ENCODE results near the gene PCSK5.

GRCh38 chr9:75947233-75947632, 56.8 kb downstream of the PCSK5 start:
- TF ChIP-seq POLR2A (IDR thresholded peaks at IDR 0.05; ENCODE audit: low read depth) (no peak), POLR2AphosphoS5 (IDR thresholded peaks at IDR 0.05) (no peak)
